Stimulated activated CD8-positive, alpha-beta memory T cell treated with anti-CD3 and anti-CD28 coated beads, Interleukin-15, amount 100 ng/mL, for 48 hours (primary cell): ENCODE measurements around the gene MTNR1B.

Experiments used
- DNase-seq, 2 donors: peaks; one replicate each; pipeline ENCODE4 v3.0.0-alpha.2; 2020; ENCODE audit warnings: low read depth in 2 of 2

MTNR1B gene

DNA sequence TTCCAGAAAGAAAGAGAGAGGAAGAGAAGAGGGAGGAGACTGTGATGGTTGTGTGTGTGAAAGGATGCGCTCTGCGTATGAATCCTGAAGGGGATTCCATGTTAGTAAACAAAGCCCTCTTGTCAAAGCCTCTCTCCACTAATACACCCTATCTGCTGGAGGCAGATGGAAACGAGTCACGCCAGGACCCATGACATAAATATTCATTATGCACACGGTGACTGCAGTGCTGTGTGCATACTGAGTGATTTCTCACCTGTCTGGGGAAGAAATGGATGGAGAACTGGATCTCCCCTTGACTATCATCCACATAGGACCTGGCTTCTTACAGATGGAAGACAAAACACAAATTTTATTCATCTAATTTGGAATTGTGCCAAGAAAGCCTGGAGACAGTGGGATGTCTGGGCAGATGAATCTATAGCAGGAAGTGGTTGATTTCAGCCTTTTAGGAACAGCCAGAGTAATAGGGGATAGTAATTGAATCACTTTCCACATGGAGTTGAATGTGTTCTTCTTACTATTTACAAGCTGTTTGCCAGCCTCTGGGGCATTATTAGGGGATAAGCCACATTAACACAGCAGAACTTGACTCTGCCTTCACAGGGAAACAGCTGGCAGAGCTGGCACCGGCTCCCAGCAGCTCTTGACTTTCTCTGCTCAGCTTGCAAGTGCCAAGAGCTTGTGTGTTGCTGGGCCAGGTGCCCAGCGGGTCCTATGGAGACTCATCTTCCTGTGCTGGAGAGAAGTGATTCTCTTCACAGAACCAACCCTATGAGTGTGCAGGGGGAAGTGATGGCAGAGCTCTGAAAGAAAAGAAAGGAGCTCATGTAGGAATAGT is 9.0 kb downstream of the MTNR1B start:
- no peak for DNase-seq

DNA sequence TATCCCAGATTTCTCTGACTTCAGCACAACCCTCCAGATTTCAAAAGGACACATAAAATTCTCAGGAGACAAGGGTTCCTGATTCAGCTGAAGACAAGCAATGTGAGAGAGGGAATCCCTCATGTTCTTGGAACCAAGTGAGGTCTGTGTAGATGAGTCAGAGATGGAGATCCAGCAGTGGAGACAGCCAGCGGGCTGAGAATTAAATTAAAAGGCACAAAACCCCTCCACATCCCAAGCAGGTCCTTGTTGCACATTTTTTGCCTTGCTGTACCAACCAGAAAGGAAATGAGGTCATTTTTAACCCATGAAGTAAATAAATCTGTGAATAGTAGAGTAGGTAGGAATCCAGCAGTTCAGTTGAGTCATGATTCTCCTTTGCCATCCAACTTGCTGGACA is 9.7 kb downstream of the MTNR1B start:
- no peak for DNase-seq

DNA sequence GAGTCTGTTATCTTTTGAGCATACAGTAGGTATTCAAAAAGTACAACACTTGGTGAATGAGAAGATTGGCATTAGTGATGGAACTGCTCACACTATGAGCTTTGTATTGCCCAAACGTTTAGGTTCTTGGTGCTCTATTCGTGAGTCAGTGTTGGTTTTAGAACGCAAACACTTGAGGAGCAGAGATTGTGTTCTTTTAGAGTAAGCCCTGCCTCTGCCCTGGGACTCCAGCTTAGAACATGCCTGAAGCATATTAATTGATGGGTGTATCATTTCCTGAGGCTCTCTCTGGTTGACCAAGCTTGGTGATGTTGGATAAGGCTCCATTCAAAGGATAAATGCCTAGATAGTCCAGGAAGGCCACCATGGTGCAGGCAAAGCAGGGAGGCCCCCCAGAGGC is 10.9 kb downstream of the MTNR1B start:
- DNase-seq: no peak

DNA sequence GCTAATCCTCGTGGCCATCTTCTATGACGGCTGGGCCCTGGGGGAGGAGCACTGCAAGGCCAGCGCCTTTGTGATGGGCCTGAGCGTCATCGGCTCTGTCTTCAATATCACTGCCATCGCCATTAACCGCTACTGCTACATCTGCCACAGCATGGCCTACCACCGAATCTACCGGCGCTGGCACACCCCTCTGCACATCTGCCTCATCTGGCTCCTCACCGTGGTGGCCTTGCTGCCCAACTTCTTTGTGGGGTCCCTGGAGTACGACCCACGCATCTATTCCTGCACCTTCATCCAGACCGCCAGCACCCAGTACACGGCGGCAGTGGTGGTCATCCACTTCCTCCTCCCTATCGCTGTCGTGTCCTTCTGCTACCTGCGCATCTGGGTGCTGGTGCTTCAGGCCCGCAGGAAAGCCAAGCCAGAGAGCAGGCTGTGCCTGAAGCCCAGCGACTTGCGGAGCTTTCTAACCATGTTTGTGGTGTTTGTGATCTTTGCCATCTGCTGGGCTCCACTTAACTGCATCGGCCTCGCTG is 12.1 kb downstream of the MTNR1B start:
- DNase-seq: no peak

DNA sequence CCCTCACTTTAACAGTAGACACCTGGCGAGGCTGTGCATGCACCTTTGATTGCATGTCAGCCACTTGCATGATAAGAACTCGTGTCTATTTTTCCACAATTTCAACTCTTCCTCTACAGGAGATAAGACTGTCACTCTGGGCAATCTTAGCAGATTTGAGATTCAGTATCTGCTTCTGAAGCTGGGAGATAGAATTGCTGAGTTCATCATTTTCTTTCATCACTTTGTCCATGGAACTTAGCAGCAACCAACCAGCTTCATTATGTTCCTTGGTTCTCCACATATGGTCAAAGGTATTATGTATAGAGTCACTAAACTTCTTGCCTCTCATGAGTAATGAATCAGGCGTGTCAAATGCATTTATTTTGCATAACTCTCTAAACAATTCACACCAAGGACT is 17.1 kb downstream of the MTNR1B start:
- DNase-seq: no peak

DNA sequence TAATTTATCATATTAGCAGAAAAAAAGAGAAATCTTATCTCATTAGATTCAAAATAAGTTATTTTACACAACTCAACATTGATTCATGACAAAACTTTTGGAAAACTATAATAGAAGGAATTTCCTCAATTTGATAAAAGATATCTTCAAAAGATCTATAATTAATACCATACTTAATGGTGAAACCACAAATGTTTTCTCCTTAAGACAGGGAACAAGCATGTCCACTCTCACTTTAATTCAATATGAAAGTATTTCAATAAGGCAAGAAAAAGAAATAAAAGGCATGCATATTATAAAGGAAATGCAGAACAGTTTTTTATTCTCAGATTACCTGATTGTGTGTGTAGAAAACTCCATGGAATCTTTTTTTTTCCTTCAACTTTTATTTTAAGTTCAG is 23.6 kb downstream of the MTNR1B start:
- no peak for DNase-seq

DNA sequence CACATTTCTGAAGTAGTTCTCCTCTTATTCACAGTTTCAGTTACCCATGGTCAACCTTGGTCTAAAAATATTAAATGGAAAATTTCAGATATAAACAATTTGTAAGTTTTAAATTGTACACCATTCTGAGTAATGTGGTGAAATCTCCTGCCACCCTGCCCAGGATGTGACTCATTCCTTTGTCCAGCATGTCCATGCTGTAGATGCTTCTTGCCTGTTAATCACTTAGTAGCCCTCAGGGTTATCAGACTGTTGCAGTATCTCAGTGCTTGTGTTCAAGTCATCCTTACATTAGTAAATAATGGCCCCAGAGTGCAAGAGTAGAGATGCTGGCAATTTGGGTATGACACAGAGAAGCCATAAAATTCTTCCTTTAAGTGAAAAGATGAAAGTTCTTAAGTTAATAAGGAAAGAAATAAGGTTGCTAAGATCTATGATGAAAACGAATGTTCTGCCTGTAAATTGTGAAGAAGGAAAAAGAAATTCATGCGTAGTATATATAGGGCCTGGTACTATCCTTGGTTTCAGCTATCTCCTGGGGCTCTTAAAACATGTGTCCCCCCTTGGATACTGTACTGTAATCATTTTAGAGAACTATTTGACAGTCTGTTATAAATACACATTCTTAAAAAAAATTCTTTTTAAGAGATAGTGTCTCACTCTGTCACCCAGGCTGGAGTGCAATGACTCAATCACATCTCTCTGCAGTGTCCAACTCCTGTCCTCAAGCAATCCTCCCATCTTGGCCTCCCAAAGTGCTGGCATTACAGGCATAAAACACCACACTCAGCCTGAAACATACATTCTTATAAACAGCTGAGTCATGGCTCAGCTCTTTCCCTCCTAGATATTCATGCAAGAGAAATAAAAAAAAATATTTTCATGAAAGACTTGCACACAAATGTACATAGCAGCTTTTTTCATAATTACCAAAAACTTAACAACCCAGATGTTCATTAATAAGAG is 31.3 kb downstream of the MTNR1B start:
- DNase-seq: no peak

DNA sequence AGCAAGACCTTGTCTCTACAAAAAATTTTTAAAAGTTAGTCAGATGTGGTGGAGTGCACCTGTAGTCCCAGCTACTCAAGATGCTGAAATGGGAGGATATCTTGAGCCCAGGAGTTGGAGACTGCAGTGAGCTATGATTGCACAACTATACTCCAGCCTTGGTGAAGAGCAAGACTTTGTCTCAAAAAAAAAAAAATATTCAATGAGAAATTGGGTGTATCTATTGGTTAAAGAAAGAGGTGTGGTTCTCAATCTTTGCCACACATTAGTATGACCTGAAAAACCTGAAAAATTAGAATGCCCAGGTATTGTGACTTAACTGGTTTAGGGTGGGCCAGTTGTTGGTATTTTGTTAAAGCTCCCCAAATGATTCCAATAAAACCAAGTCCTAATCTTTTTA is 32.4 kb downstream of the MTNR1B start:
- no peak for DNase-seq

DNA sequence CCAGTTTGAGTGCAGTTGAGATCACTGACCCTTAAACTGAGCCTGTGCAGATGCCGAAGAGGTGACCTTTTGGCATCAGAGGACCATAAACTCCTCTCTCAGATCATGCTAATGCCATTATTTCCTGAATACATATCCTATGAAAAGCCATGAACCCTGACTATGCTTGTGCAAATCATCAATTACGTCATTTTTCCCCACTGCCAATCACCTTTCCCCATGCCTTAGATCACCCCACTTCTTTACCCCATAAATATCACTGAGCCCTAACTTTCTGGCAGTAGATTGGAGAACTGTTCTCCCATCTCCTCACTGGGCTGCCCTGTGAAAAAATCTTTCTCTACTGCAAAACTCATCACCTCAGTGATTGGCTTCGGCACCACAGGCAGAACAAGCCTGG is 32.9 kb downstream of the MTNR1B start:
- no peak for DNase-seq

DNA sequence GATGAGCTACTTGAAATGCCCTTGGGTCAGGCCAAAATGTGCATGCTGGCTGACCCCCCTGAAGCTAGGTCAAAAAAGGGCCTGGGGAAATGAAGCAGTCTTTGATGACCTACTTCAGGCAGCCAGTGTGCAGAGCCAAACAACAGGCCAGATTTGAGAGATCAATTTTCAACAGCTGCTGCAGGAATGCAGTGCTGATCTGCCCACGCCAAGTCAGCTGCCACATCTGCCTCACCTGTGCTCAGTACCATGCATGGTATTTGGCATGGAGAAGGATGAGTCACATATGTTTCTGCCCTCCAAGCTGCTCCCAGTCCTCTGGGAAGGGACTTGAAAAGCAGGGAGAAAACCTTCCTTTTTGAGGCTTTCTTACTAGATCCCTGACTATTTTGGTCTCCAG is 35.8 kb downstream of the MTNR1B start:
- DNase-seq: no peak

DNA sequence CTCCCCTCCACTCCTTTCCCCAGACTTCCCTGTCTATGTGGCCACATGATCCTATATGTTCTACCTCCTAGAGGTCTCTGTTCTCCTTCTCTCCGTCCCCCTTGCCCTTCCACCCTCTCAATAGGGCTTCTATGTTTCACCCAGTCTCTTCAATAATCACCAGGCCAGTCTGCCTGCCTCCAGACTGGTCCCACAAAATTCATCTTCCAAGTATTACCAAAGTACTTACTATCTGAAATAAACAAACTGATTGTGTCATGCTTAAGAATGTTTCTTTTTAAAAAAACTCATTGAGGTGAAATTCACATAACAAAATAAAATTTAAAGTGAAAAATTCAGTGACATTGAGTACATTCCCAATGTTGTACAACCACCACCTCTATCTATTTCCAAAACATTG is 44.2 kb downstream of the MTNR1B start:
- no peak for DNase-seq

DNA sequence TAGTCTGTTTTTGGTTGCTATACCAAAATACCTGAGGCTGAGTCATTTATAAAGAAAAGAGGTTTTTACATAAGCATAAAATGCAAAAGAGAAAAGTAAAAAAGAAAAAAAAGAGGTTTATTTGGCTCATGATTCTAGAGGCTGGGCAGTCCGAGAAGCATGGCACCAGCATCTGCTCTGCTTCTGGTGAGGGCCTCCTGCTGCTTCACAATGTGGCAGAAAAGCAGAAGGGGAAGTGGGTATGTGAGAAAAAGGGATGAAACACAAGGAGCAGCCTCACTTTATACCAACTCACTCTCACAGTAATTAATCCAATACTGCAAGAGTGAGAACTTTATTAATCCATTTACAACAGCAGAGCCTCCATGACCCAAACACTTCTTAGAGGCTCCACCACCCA is 47.1 kb downstream of the MTNR1B start:
- DNase-seq: no peak

DNA sequence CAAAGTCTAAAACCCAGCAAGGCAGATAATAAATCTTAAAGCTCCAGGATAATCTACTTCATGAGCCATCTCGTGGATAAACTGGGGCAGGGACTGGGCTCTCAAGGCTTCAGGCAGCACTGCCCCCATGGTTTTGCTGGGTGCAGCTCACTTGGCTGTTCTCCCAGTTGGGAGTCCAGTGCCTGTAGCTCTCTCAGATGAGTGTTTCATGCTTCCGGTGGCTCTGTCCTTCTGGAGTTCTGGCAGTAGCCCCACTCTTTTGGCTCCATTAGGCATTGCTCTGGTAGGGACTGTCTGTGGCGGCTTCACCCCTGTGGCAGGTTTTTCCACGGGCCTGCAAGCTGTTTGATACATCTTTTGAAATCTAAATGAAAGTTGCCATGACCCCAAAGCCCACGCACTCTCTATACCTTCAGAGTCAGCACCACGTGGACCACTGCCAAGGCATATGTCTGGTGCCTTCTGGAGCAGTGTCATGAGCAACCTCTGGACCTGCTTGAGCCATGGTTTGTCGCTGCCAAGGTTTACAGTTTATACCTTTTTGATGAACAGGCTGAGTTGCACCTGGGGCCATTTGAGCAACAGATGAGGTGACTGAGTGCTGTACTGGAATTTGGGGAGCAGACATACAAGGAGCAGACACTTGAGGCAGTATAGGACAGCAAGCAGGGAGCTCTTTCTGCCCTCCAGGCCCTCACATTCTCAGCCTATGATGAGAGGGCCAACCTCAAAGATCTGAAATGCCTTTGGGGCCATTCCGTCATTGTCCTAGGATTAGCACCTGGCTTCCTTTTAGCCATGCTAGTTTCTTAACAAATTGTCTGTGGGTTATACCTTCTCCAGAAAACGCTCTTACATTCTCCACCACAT is 48.6 kb downstream of the MTNR1B start:
- DNase-seq: no peak

DNA sequence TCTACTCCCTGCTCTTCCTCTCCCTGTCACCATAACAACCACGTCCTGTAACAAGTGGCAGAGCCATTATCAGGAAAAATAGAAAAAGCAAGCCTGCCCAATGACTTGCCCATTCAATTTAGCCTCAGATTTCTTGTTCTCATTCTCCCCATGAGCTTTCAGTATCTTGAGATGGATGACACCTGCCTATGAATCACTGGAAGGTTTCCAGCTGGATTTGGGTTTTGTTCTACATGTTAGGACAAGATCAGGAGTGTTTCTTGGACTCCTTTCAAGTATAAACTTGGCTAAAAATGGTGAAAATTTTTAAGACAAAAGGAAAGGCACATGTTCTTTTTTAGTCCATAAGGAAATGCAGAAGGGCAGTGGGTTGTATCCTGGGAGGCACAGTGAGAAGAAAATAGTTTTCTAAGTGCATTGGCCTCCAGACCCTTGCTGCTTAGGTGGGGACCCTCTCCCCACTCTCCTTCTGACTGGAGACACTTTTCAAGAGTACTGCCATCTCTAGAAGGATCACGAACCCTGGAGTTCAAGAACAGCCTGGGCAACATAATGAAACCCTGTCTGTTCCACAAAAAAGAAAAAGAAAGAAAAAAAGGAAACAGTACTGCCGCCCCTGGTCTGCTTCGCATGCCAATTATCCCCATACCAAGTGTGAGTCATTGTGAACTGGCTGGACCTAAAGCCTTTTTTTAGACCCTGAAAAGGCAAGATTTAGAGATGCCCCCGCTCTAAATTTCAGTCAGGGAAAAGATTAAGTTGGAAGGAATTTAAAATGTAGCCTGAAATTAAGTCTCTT is 51.0 kb downstream of the MTNR1B start:
- no peak for DNase-seq

DNA sequence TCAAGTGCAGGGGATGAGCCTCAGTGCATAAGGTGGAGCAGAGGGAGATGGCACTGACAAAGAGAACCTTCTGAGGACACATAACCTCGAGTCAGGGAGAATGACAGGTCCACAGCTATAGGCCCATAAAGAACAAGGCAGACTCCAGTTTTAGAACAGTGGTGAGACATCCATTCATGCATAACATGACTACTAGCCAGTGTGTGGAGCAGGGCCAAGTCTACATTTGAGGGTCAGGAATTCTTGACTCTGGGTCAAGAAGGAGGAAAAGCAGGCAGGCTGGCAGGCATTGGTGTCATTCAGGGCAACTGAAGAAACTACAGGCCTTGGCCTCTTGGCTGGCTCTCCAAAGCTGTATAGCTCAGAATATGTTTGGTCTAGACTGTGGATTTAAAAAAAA is 54.9 kb downstream of the MTNR1B start:
- DNase-seq: no peak

DNA sequence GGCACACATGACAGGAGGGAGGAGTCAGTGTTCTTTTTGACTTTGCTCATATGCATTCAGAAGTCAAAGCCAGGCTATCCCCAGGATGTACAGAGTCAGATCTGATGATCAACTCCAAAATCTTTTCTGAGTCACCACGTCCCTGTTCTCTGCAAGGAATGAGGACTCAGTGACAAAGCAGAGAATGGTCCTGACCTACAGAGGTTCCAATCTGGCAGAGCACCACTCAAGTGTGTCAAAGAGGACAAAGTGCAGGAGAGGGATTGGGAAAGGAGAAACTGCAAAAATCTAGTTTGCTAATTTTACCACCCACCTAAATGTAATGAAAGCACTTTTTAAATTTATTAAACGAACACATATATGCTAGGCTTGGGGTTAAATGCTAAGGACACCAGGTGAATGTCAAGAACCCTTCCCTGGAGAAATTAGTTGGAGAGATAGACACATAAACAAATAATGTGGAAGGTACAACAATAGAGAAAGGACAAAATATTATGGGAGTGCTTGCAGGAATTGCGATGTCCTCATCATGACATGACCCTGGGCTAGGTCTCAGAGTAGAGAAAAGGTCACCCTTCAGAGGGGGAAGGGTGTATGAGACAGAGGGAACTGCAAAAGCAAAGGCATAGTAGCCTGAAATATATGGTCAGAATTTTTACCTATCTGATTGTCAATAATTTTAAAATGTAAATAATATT is 56.3 kb downstream of the MTNR1B start:
- no peak for DNase-seq

DNA sequence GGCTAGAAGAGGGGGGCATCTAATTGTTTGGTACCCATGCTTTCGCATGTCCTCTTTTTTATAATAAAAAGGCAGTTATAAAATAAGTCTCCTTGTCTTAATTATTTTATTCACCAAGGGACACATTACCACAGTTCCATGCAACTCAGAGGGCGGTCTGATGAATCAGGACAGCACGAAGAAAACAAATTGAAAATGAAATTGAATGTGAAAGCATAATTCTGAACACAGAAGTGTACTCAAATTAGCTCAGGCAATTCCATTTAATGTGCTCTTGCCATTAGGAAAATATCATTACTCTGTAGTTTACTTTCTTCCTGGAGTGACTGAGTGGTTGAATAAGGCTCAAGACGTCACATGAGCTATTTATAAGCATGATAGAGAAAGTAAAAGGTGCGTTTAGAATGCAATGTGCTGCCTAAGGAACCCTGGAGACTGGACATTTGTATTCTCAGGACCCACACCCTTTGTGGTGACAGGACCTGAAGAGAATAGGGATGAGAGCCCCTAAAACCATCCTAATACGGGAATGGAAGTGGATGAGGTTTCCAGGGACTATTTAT is 59.6 kb downstream of the MTNR1B start:
- DNase-seq: no peak

DNA sequence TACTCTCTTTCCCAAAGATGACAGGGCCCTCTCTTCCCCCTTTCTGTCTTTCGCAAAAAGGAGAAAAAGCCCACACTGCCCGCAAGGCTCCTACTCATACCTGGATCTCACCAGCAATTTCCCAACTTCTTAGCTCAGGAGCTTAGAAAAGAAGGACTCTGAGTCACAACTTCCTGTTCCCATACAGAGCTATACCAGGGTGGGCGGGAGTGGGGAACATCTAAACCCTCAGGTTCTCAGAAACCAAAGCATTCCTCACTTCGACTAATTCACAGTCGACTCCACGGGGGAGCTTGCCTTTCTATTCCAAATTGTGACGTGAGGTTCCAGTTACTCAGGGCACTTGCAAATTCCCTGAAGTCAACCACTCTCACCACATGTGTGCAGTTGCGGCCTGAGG is 61.9 kb downstream of the MTNR1B start:
- no peak for DNase-seq
